Measurements from ENCODE around the gene RPS27. TPM values are rescaled to one million over a fixed set of nuclear protein-coding genes. Genes with fewer than 3 reads are reported as not detected.

RPS27 gene
- total RNA-seq, 6 experiments from 2014 or later: 305 to 500 (median 428) TPM

DNA sequence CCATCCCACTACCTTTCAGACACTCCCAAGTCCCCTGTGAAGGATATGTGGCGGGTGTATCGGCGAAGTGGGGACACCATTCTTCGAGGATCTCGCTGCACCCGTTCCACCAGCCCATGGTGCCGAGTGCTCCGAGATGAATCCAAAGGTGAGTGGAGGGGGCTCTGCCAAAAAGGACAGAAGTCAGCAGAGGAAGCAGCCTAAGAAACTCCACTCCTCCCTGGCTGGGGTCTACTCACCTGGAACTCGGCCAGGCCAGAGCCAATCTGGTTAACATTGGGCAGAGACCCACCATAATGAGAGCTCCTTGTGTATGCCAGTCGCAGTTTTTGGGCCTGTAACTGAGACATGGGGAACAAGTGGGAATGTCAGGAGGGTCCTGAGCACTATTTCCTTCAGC lies 35.7 kb upstream of the RPS27 start:
- ATAC-seq (no peak), DNase-seq (no peak)
- intact Hi-C loops (cut with DNase I): no loop called here
- H3K36me3 ChIP-seq: peaks cover 0 to 37% (median 14%) of the 10 kb centered on the region in 4 donors
- no peak overlapping the region for H3K4me3 ChIP-seq
- WGBS (ENCODE audit: insufficient coverage, low coverage, low lambda C conversion rate, missing lambda C conversion rate): 90% methylated on average over 2 of the region's 10 CpGs
- peaks cover 0 to 46% (median 20%) of the 10 kb centered on the region in 4 donors for H3K4me1 ChIP-seq
- peak overlapping the region in 2 of 3 donors; percentile 77 to 90 for H3K27ac ChIP-seq
- H3K27me3 ChIP-seq: no peaks in the 10 kb centered on the region
- no peaks in the 10 kb centered on the region for H3K9me3 ChIP-seq
- TF ChIP-seq CTCF (IDR thresholded peaks at IDR 0.05) (no peak), POLR2A (IDR thresholded peaks at IDR 0.05) (no peak)

GRCh38 chr1:153956997-153957715 lies 33.4 kb upstream of the RPS27 start:
- Histone ChIP-seq H3K9me3 (no peaks in the 10 kb centered on the region), H3K27ac (peak overlapping the region; percentile 75 to 92 (median 89)), H3K4me3 (peak overlapping the region; percentile 77 to 99 (median 92)), H3K4me1 (peaks cover 0 to 52% (median 20%) of the 10 kb centered on the region in 4 donors), H3K27me3 (no peaks in the 10 kb centered on the region), H3K36me3 (peaks cover 0 to 19% (median 6%) of the 10 kb centered on the region in 4 donors)
- intact Hi-C loops (cut with DNase I): no loop called here
- WGBS (ENCODE audit: insufficient coverage, low coverage, low lambda C conversion rate, missing lambda C conversion rate): 26% methylated on average over 6 of the region's 6 CpGs
- TF ChIP-seq CTCF (IDR thresholded peaks at IDR 0.05) (no peak), POLR2A (IDR thresholded peaks at IDR 0.05) (no peak)
- DNase-seq: no peak
- ATAC-seq: no peak

GRCh38 chr1:153957744-153958110 lies 32.8 kb upstream of the RPS27 start:
- ATAC-seq (no peak), DNase-seq (no peak)
- intact Hi-C loops (cut with DNase I): no loop called here
- Histone ChIP-seq H3K27ac (peak overlapping the region; percentile 75 to 92 (median 89)), H3K36me3 (peaks cover 0 to 13% (median 5%) of the 10 kb centered on the region in 4 donors), H3K4me1 (peaks cover 0 to 58% (median 23%) of the 10 kb centered on the region in 4 donors), H3K9me3 (no peaks in the 10 kb centered on the region), H3K4me3 (peak overlapping the region; percentile 77 to 99 (median 92)), H3K27me3 (no peaks in the 10 kb centered on the region)
- WGBS (ENCODE audit: insufficient coverage, low coverage, low lambda C conversion rate, missing lambda C conversion rate): 0% methylated on average over 10 of the region's 13 CpGs
- no peak for TF ChIP-seq CTCF (IDR thresholded peaks at IDR 0.05)
- no peak for TF ChIP-seq POLR2A (IDR thresholded peaks at IDR 0.05)

DNA sequence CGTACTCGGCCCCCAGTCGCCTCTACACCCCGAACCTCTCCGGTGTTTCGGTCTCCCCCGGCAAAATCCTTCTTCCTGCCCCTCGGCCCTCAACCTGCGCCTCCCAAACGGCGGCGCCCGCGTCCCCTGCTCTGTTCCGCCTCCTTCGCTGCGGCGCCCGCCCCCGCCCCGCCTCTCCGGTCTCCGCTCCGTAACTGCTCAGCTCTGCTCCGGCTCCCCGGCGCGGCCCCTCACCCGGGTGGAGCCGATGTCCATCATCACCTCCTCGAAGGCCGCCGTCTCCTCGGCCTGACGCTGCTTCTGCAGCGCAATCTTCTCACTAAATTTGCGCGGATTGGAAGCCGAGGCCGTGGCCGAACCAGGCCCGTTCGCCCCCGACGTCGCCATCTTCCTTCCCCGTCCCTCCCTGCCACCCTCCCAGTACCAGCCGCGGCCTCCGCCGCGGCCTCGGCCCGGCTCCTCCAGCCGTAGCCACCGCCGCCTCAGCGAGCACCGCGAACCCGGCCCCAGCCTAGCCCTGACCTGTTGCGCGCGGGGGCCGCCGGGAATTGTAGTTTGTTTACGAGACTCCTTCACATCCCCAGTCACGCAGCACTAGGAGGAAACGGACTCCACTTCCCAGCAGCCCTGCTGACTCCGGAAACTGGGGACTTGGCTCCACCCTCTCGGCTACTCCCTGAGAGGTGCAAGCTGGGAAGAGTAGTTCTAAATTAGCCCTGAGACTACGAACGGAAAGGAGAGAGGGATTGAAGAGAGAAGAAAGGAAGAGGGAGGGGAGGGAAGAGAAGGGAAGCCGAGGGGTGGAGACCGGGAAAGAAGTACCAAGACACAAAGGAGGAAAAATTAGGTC lies 32.2 kb upstream of the RPS27 start, which contains the start of gene CRTC2:
Gene CRTC2, minus strand, starts transcription at position 502 of the 850 bp plus-strand sequence. Its CDS starts 115 bp downstream, at position 387.
- WGBS (ENCODE audit: insufficient coverage, low coverage, low lambda C conversion rate, missing lambda C conversion rate): 0% methylated on average over 35 of the region's 75 CpGs
- H3K4me1 ChIP-seq: peaks cover 0 to 56% (median 21%) of the 10 kb centered on the region in 4 donors
- no peaks in the 10 kb centered on the region for H3K27me3 ChIP-seq
- intact Hi-C loops (cut with DNase I): no loop called here
- ATAC-seq: peak; percentile 75 to 83 (median 79)
- peak within 1 kb of the TSS; percentile 77 to 99 (median 92) for H3K4me3 ChIP-seq
- peak; percentile 98 to 99 (median 99) for DNase-seq
- H3K9me3 ChIP-seq: no peaks in the 10 kb centered on the region
- H3K36me3 ChIP-seq: peaks cover 0 to 7% (median 2%) of the 10 kb centered on the region in 4 donors
- no peak for TF ChIP-seq CTCF (IDR thresholded peaks at IDR 0.05)
- TF ChIP-seq POLR2A (IDR thresholded peaks at IDR 0.05): peak; percentile 58
- H3K27ac ChIP-seq: peak within 1 kb of the TSS; percentile 75 to 92 (median 89)
